Measurements from ENCODE around the gene VTA1. TPM values are rescaled to one million over a fixed set of nuclear protein-coding genes. Genes with fewer than 3 reads are reported as not detected.

The VTA1 gene
- total and polyA plus RNA-seq, 3 experiments from 2014 or later, result 63.8 to 74.4 (median 66.5) TPM

DNA sequence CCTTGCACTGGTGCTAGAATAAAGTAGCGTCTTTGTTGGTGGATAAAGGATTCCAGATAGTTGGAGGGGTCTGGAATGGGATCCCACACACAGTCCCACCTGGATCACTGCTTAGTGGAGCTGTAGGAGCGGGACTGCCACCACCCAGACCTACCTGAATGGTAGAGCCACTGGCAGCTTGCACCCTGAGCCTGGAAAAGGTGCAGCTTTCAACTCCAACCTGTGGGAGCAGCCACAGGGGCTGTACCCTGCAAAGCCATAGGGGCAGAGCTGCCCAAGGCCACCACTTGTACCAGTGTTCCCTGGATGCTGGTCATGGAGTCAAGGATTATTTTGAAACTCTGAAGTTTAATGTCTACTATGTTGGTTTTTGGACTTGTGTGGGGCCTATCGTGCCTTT lies 26.9 kb downstream of the VTA1 start:
- no peak for DNase-seq
- no peak overlapping the region for H3K4me3 Mint-ChIP-seq
- Histone ChIP-seq H3K36me3 (ENCODE audit: insufficient read depth, low read length) (peaks cover 40% of the 10 kb centered on the region), H3K4me1 (ENCODE audit: insufficient read depth, low read length) (no peaks in the 10 kb centered on the region), H3K27ac (ENCODE audit: low read depth, low read length) (no peak overlapping the region), H3K27me3 (ENCODE audit: insufficient read depth, low read length, poor library complexity, severe bottlenecking) (no peaks in the 10 kb centered on the region), H3K9me3 (ENCODE audit: low read length) (peaks cover 7% of the 10 kb centered on the region), H3K4me3 (ENCODE audit: low read length) (no peak overlapping the region)
- CTCF ChIA-PET, result no interaction called here
- H3K9me3 Mint-ChIP-seq, result peaks cover 5 to 15% (median 14%) of the 10 kb centered on the region in 5 donors
- H3K36me3 Mint-ChIP-seq, result peaks cover 48 to 84% (median 54%) of the 10 kb centered on the region in 3 donors
- H3K27ac Mint-ChIP-seq, result no peak overlapping the region
- POLR2A ChIA-PET, result no interaction called here
- H3K4me1 Mint-ChIP-seq, result peaks cover 3 to 15% (median 3%) of the 10 kb centered on the region in 3 donors
- H3K27me3 Mint-ChIP-seq, result no peaks in the 10 kb centered on the region

DNA sequence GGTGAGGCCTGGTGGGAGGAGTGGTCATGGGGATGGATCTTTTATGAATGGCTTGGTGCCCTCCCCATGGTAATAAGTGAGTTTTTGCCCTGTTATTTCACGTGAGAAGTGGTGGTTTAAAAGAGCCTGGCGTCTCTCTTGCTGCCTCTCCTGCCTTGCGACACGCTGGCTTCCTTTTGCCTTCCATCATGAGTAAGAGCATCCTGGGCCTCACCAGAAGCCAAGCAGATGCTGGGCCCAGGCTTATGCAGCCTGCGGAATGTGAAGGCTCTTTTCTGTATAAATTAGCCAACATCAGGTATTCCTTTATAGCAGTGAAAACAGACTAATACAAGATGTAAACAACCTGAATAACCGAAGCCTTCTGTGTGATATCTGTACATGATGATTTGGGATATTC lies 27.6 kb downstream of the VTA1 start:
- Mint-ChIP-seq H3K9me3 (peaks cover 5 to 15% (median 14%) of the 10 kb centered on the region in 5 donors), H3K27ac (peak overlapping the region in 1 of 8 donors; percentile 38), H3K36me3 (peaks cover 51 to 86% (median 54%) of the 10 kb centered on the region in 3 donors), H3K4me1 (peaks cover 3 to 15% (median 3%) of the 10 kb centered on the region in 3 donors), H3K4me3 (no peak overlapping the region), H3K27me3 (no peaks in the 10 kb centered on the region)
- no peak overlapping the region for H3K4me3 ChIP-seq (ENCODE audit: low read length)
- H3K9me3 ChIP-seq (ENCODE audit: low read length), result peaks cover 7% of the 10 kb centered on the region
- no peaks in the 10 kb centered on the region for H3K4me1 ChIP-seq (ENCODE audit: insufficient read depth, low read length)
- no peaks in the 10 kb centered on the region for H3K27me3 ChIP-seq (ENCODE audit: insufficient read depth, low read length, poor library complexity, severe bottlenecking)
- POLR2A ChIA-PET, result no interaction called here
- DNase-seq, result no peak
- CTCF ChIA-PET, result no interaction called here
- H3K27ac ChIP-seq (ENCODE audit: low read depth, low read length), result no peak overlapping the region
- H3K36me3 ChIP-seq (ENCODE audit: insufficient read depth, low read length), result peaks cover 40% of the 10 kb centered on the region

GRCh38 chr6:142178129-142178528 lies 31.1 kb downstream of the VTA1 start:
- peaks cover 25% of the 10 kb centered on the region for H3K36me3 ChIP-seq (ENCODE audit: insufficient read depth, low read length)
- H3K27ac Mint-ChIP-seq, result no peak overlapping the region
- H3K9me3 ChIP-seq (ENCODE audit: low read length), result peaks cover 7% of the 10 kb centered on the region
- H3K4me3 ChIP-seq (ENCODE audit: low read length), result no peak overlapping the region
- ChIA-PET POLR2A (no interaction called here), CTCF (no interaction called here)
- no peaks in the 10 kb centered on the region for H3K4me1 ChIP-seq (ENCODE audit: insufficient read depth, low read length)
- H3K36me3 Mint-ChIP-seq, result peaks cover 42 to 72% (median 44%) of the 10 kb centered on the region in 3 donors
- H3K27me3 ChIP-seq (ENCODE audit: insufficient read depth, low read length, poor library complexity, severe bottlenecking), result no peaks in the 10 kb centered on the region
- H3K27me3 Mint-ChIP-seq, result no peaks in the 10 kb centered on the region
- DNase-seq, result no peak
- H3K9me3 Mint-ChIP-seq, result peaks cover 5 to 15% (median 14%) of the 10 kb centered on the region in 5 donors
- H3K27ac ChIP-seq (ENCODE audit: low read depth, low read length), result no peak overlapping the region
- H3K4me3 Mint-ChIP-seq, result no peak overlapping the region
- peaks cover 14 to 25% (median 15%) of the 10 kb centered on the region in 3 donors for H3K4me1 Mint-ChIP-seq

- H3K27me3 Mint-ChIP-seq, result no peaks in the 10 kb centered on the region
- DNase-seq, result no peak
- peaks cover 11% of the 10 kb centered on the region for H3K36me3 ChIP-seq (ENCODE audit: insufficient read depth, low read length)
- ChIA-PET CTCF (no interaction called here), POLR2A (no interaction called here)
- H3K27ac ChIP-seq (ENCODE audit: low read depth, low read length), result no peak overlapping the region
- H3K4me1 ChIP-seq (ENCODE audit: insufficient read depth, low read length), result no peaks in the 10 kb centered on the region
- H3K27ac Mint-ChIP-seq, result peak overlapping the region in 1 of 8 donors; percentile 62
- peaks cover 7% of the 10 kb centered on the region for H3K9me3 ChIP-seq (ENCODE audit: low read length)
- H3K4me1 Mint-ChIP-seq, result peaks cover 17 to 30% (median 27%) of the 10 kb centered on the region in 3 donors
- H3K4me3 ChIP-seq (ENCODE audit: low read length), result no peak overlapping the region
- no peaks in the 10 kb centered on the region for H3K27me3 ChIP-seq (ENCODE audit: insufficient read depth, low read length, poor library complexity, severe bottlenecking)
- no peak overlapping the region for H3K4me3 Mint-ChIP-seq
- H3K36me3 Mint-ChIP-seq, result peaks cover 18 to 40% (median 22%) of the 10 kb centered on the region in 3 donors
- peaks cover 5 to 12% (median 12%) of the 10 kb centered on the region in 5 donors for H3K9me3 Mint-ChIP-seq
Measured at GRCh38 chr6:142182004-142182403, 34.9 kb downstream of the VTA1 start.

- H3K36me3 Mint-ChIP-seq, result peaks cover 5 to 27% (median 12%) of the 10 kb centered on the region in 3 donors
- CTCF ChIA-PET, result no interaction called here
- POLR2A ChIA-PET, result no interaction called here
- H3K27ac Mint-ChIP-seq, result no peak overlapping the region
- H3K4me1 ChIP-seq (ENCODE audit: insufficient read depth, low read length), result no peaks in the 10 kb centered on the region
- no peaks in the 10 kb centered on the region for H3K27me3 Mint-ChIP-seq
- no peak overlapping the region for H3K4me3 ChIP-seq (ENCODE audit: low read length)
- no peaks in the 10 kb centered on the region for H3K36me3 ChIP-seq (ENCODE audit: insufficient read depth, low read length)
- no peaks in the 10 kb centered on the region for H3K9me3 ChIP-seq (ENCODE audit: low read length)
- H3K4me1 Mint-ChIP-seq, result peaks cover 17 to 30% (median 29%) of the 10 kb centered on the region in 3 donors
- DNase-seq, result no peak
- H3K27me3 ChIP-seq (ENCODE audit: insufficient read depth, low read length, poor library complexity, severe bottlenecking), result no peaks in the 10 kb centered on the region
- no peak overlapping the region for H3K27ac ChIP-seq (ENCODE audit: low read depth, low read length)
- peaks cover 0 to 1% (median 0%) of the 10 kb centered on the region in 5 donors for H3K9me3 Mint-ChIP-seq
- no peak overlapping the region for H3K4me3 Mint-ChIP-seq
Measured at GRCh38 chr6:142183351-142183750, 36.3 kb downstream of the VTA1 start.

GRCh38 chr6:142184307-142184706 lies 37.2 kb downstream of the VTA1 start:
- ChIA-PET CTCF (no interaction called here), POLR2A (no interaction called here)
- no peak overlapping the region for H3K4me3 ChIP-seq (ENCODE audit: low read length)
- H3K9me3 ChIP-seq (ENCODE audit: low read length), result no peaks in the 10 kb centered on the region
- no peak overlapping the region for H3K27ac ChIP-seq (ENCODE audit: low read depth, low read length)
- Mint-ChIP-seq H3K27me3 (no peaks in the 10 kb centered on the region), H3K4me1 (peaks cover 17 to 33% (median 30%) of the 10 kb centered on the region in 3 donors), H3K27ac (peak overlapping the region in 1 of 8 donors; percentile 47), H3K36me3 (peaks cover 6 to 28% (median 11%) of the 10 kb centered on the region in 3 donors), H3K4me3 (no peak overlapping the region), H3K9me3 (no peaks in the 10 kb centered on the region)
- no peak for DNase-seq
- H3K36me3 ChIP-seq (ENCODE audit: insufficient read depth, low read length), result no peaks in the 10 kb centered on the region
- H3K4me1 ChIP-seq (ENCODE audit: insufficient read depth, low read length), result no peaks in the 10 kb centered on the region
- no peaks in the 10 kb centered on the region for H3K27me3 ChIP-seq (ENCODE audit: insufficient read depth, low read length, poor library complexity, severe bottlenecking)

GRCh38 chr6:142185641-142186040 lies 38.6 kb downstream of the VTA1 start:
- CTCF ChIA-PET, result no interaction called here
- no peaks in the 10 kb centered on the region for H3K27me3 Mint-ChIP-seq
- no peaks in the 10 kb centered on the region for H3K9me3 Mint-ChIP-seq
- POLR2A ChIA-PET, result no interaction called here
- no peaks in the 10 kb centered on the region for H3K27me3 ChIP-seq (ENCODE audit: insufficient read depth, low read length, poor library complexity, severe bottlenecking)
- H3K9me3 ChIP-seq (ENCODE audit: low read length), result no peaks in the 10 kb centered on the region
- H3K4me3 ChIP-seq (ENCODE audit: low read length), result no peak overlapping the region
- no peaks in the 10 kb centered on the region for H3K4me1 ChIP-seq (ENCODE audit: insufficient read depth, low read length)
- peaks cover 9 to 31% (median 13%) of the 10 kb centered on the region in 3 donors for H3K36me3 Mint-ChIP-seq
- H3K4me1 Mint-ChIP-seq, result peaks cover 16 to 38% (median 33%) of the 10 kb centered on the region in 3 donors
- DNase-seq, result no peak
- H3K36me3 ChIP-seq (ENCODE audit: insufficient read depth, low read length), result no peaks in the 10 kb centered on the region
- H3K4me3 Mint-ChIP-seq, result no peak overlapping the region
- H3K27ac ChIP-seq (ENCODE audit: low read depth, low read length), result no peak overlapping the region
- peak overlapping the region in 1 of 8 donors; percentile 3 for H3K27ac Mint-ChIP-seq

- Histone ChIP-seq H3K27me3 (ENCODE audit: insufficient read depth, low read length, poor library complexity, severe bottlenecking) (no peaks in the 10 kb centered on the region), H3K4me3 (ENCODE audit: low read length) (no peak overlapping the region), H3K9me3 (ENCODE audit: low read length) (no peaks in the 10 kb centered on the region), H3K4me1 (ENCODE audit: insufficient read depth, low read length) (no peaks in the 10 kb centered on the region), H3K27ac (ENCODE audit: low read depth, low read length) (no peak overlapping the region), H3K36me3 (ENCODE audit: insufficient read depth, low read length) (no peaks in the 10 kb centered on the region)
- peaks cover 7 to 31% (median 9%) of the 10 kb centered on the region in 3 donors for H3K36me3 Mint-ChIP-seq
- H3K27ac Mint-ChIP-seq, result peak overlapping the region in 2 of 8 donors; percentile 62 to 71
- DNase-seq, result no peak
- no peaks in the 10 kb centered on the region for H3K27me3 Mint-ChIP-seq
- no peak overlapping the region for H3K4me3 Mint-ChIP-seq
- POLR2A ChIA-PET, result no interaction called here
- H3K4me1 Mint-ChIP-seq, result peaks cover 12 to 28% (median 28%) of the 10 kb centered on the region in 3 donors
- H3K9me3 Mint-ChIP-seq, result no peaks in the 10 kb centered on the region
- CTCF ChIA-PET, result no interaction called here
Measured at GRCh38 chr6:142187209-142187608, 40.1 kb downstream of the VTA1 start.

Measured in CD8-positive, alpha-beta memory T cell (primary cell).